GM19372 (cell line): ENCODE results near the gene FBXO8.

Source experiments
- ATAC-seq: cut with Tn5 transposase; IDR thresholded peaks from one replicate; pipeline ENCODE4 v1.9.1; 2021; ENCODE audit warnings: mild to moderate bottlenecking, low read depth, moderate library complexity; ENCODE audit not compliant: unreplicated experiment

Gene FBXO8

GRCh38 chr4:174211622-174212044, 71.8 kb downstream of the FBXO8 start:
- no peak for ATAC-seq

- ATAC-seq, result no peak
These were observed 72.4 kb downstream of the FBXO8 start for GRCh38 chr4:174210952-174211490.

- ATAC-seq, result no peak
These were observed 73.1 kb downstream of the FBXO8 start for GRCh38 chr4:174210354-174210753.

- no peak for ATAC-seq
These were observed 74.1 kb downstream of the FBXO8 start for GRCh38 chr4:174209341-174209740.

- ATAC-seq, result no peak
These were observed 76.1 kb downstream of the FBXO8 start for GRCh38 chr4:174207367-174207766.

GRCh38 chr4:174204164-174204831, 79.2 kb downstream of the FBXO8 start:
- ATAC-seq, result no peak

GRCh38 chr4:174201871-174202270, 81.6 kb downstream of the FBXO8 start:
- no peak for ATAC-seq

- ATAC-seq, result no peak
These were observed 83.7 kb downstream of the FBXO8 start for GRCh38 chr4:174199735-174200134.

GRCh38 chr4:174198828-174199227, 84.6 kb downstream of the FBXO8 start:
- no peak for ATAC-seq

- no peak for ATAC-seq
These were observed 85.1 kb downstream of the FBXO8 start for GRCh38 chr4:174198396-174198795.

GRCh38 chr4:174193438-174194374, 89.8 kb downstream of the FBXO8 start:
- ATAC-seq, result no peak

GRCh38 chr4:174192943-174193342, 90.5 kb downstream of the FBXO8 start:
- no peak for ATAC-seq

- no peak for ATAC-seq
These were observed 92.5 kb downstream of the FBXO8 start for GRCh38 chr4:174190832-174191500.

GRCh38 chr4:174189392-174190015, 94.0 kb downstream of the FBXO8 start:
- ATAC-seq, result no peak
